Measurements from ENCODE around the gene CDK14.

GRCh38 chr7:90596671-90597562 lies 796 bp downstream of the CDK14 start:
- TF ChIP-seq CTCF (IDR thresholded peaks at IDR 0.05; ENCODE audit: insufficient read depth, low read length) = no peak
- TF ChIP-seq POLR2AphosphoS5 (IDR thresholded peaks at IDR 0.05; ENCODE audit: low read depth) = no peak
- TF ChIP-seq REST (IDR thresholded peaks at IDR 0.05; ENCODE audit: insufficient replicate concordance, low read depth) = no peak
